GM12874 (cell line): ENCODE measurements around the gene PRR5L.

Experiments used
- CTCF ChIP-seq: IDR thresholded peaks from 2 replicates; pipeline ENCODE4 v1.5.1; 2011; ENCODE audit warnings: low read depth, mild to moderate bottlenecking, control low read depth, low read length, moderate library complexity; ENCODE audit not compliant: insufficient read depth

The PRR5L gene

GRCh38 chr11:36426226-36426848 is 130.2 kb downstream of the PRR5L start:
- no peak for TF ChIP-seq CTCF

GRCh38 chr11:36427079-36427478 is 131.0 kb downstream of the PRR5L start:
- no peak for TF ChIP-seq CTCF

- TF ChIP-seq CTCF: no peak
These were observed 131.8 kb downstream of the PRR5L start for GRCh38 chr11:36427876-36428275.

GRCh38 chr11:36431429-36432092 is 135.5 kb downstream of the PRR5L start:
- no peak for TF ChIP-seq CTCF

GRCh38 chr11:36432093-36432469 is 136.0 kb downstream of the PRR5L start:
- no peak for TF ChIP-seq CTCF

DNA sequence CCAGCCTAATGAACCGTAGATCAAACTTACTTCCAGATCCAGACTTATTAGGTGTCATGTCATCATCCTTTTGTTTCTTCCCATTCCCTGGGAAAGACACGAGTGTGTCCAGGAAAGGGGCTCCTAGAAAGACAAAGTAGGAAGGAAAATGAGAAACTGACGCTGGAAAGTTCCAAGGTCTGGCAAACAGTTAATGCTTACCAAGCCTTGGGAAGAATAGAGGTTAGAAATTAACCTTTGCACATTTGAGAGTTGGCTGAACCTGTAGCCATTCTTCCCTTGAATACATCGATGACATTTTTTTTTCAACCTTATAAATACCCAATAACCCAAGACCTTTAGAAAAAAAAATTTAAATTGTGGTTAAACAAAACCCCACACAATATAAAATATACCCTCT is 136.7 kb downstream of the PRR5L start:
- TF ChIP-seq CTCF: no peak

DNA sequence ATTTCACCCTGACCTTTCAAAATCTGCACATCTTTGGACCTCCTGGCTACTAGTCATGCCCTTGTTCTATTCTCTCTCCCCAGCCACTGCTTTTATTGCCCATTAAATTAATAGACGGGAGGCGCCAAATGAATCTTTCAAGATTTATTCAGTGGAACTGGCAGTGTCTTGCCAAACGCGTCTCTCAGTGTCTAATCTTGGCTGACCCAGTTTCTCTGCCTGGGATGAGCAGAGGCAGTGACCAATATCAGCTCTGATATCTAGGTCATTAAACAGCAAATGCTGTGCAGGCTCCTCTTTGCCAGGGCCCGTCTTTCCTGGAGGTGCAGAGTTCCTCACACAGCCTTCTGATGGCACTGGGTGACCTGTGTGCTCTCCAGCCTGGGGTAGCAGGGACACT is 140.0 kb downstream of the PRR5L start:
- no peak for TF ChIP-seq CTCF

- TF ChIP-seq CTCF: no peak
These were observed 140.5 kb downstream of the PRR5L start for GRCh38 chr11:36436589-36436988.
